Caco-2 (cell line): Measurements from ENCODE around the gene CREB5. TPM values are rescaled to one million over a fixed set of nuclear protein-coding genes. Genes with fewer than 3 reads are reported as not detected.

ENCODE experiments used
- BruUV-seq: library from RNA; stranded (reverse); fragments of 400-500 nt; replicated peaks from 2 replicates; lab custom pipeline; 2021; lab: Mats Ljungman, UMichigan
- CTCF ChIA-PET: fragments of 300-600 bp; sonication (Branson Sonifier 250); formaldehyde crosslinking; loops from one replicate; lab custom pipeline; 2022; ENCODE audit warnings: antibody characterized with exemption; lab: Charles Lee
- POLR2A ChIA-PET: fragments of 300-600 bp; sonication (Branson Sonifier 250); formaldehyde crosslinking; loops from one replicate; lab custom pipeline; 2022; ENCODE audit warnings: antibody characterized with exemption; lab: Charles Lee
- DNase-seq, 2 experiments: peaks; one replicate each; pipeline versions ENCODE4 v3.0.0 to v3.0.0-alpha.2; 2020 to 2022
- H3K27me3 ChIP-seq: replicated peaks from 2 replicates; pipeline ENCODE4 v1.6.0; 2011; ENCODE audit warnings: low read length; ENCODE audit not compliant: control insufficient read depth, insufficient read depth
- H3K36me3 ChIP-seq: 2 replicates; pipeline ENCODE4 v1.5.1; 2011; ENCODE audit warnings: low read length; ENCODE audit not compliant: control insufficient read depth, insufficient read depth
- H3K4me1 ChIP-seq: fragments of 250-450 bp; sonication (Bioruptor Pico); 2 replicates; pipeline ENCODE4 v1.5.1; 2020; ENCODE audit warnings: mild to moderate bottlenecking
- H3K4me3 ChIP-seq: 2 replicates; pipeline ENCODE4 v1.5.1; 2011; ENCODE audit warnings: low read depth, mild to moderate bottlenecking, control low read depth, low read length
- H3K9me3 ChIP-seq: fragments of 250-450 bp; sonication (Bioruptor Pico); 2 replicates; pipeline ENCODE4 v1.5.1; 2020; ENCODE audit warnings: mild to moderate bottlenecking, moderate library complexity
- H3K27ac Mint-ChIP-seq: one replicate; pipeline ENCODE4 v1.8.0; 2022; ENCODE audit warnings: mixed read lengths; ENCODE audit not compliant: unreplicated experiment
- H3K27me3 Mint-ChIP-seq: one replicate; pipeline ENCODE4 v1.8.0; 2022; ENCODE audit warnings: mixed read lengths; ENCODE audit not compliant: insufficient read depth, unreplicated experiment
- H3K36me3 Mint-ChIP-seq: one replicate; pipeline ENCODE4 v1.8.0; 2022; ENCODE audit warnings: mild to moderate bottlenecking, mixed read lengths; ENCODE audit not compliant: insufficient read depth, unreplicated experiment
- H3K4me1 Mint-ChIP-seq: one replicate; pipeline ENCODE4 v1.8.0; 2022; ENCODE audit warnings: low read depth, mixed read lengths; ENCODE audit not compliant: unreplicated experiment
- H3K4me3 Mint-ChIP-seq: one replicate; pipeline ENCODE4 v1.8.0; 2022; ENCODE audit warnings: mild to moderate bottlenecking, moderate library complexity, mixed read lengths; ENCODE audit not compliant: unreplicated experiment
- H3K9me3 Mint-ChIP-seq: one replicate; pipeline ENCODE4 v1.8.0; 2022; ENCODE audit warnings: mixed read lengths; ENCODE audit not compliant: unreplicated experiment
- CTCF ChIP-seq, 2 experiments: fragments of 200-600 bp in 1 of 2; IDR thresholded peaks; 1 replicate in 1 of 2; 2 replicates in 1 of 2; pipeline versions ENCODE4 v1.5.1 to v1.8.0; 2011 to 2022; ENCODE audit warnings: antibody characterized with exemption in 1 of 2, control low read depth in 1 of 2, inconsistent platforms in 1 of 2, low read depth in 1 of 2, low read length in 1 of 2, mild to moderate bottlenecking in 1 of 2, moderate library complexity in 1 of 2; ENCODE audit not compliant: insufficient read depth in 1 of 2, severe bottlenecking in 1 of 2, unreplicated experiment in 1 of 2
- intact Hi-C: fragments of 100-400 bp; cut with micrococcal nuclease; formaldehyde crosslinking; loops from one replicate; pipeline ENCODE4 v1.10.0; 2022; ENCODE audit not compliant: unreplicated experiment
- total RNA-seq: library from RNA; stranded (reverse); gene quantifications from 2 replicates; pipeline ENCODE4 v1.2.3, GENCODE V29; 2022

Gene CREB5
- total RNA-seq, 1 experiment from 2014 or later = 9.1 TPM

DNA sequence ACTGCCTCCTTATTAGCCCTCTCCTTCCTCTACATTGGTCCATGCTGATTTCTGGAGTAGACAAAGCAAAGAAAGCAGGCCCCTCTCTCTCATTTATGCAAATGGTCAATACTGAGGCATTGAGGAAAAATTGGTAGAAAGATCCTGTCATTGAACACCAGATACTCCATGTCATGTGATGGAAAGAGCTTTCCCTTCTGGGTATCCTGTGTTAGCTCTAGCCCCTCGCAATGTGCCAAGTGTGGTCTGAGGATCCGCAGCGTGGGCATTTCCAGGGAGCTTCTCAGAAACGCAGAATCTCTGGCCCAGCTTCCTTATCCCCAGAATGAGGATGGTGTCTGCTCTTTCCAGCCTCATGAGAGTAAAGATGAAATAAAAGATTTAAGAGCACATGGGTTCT lies 159.1 kb downstream of the CREB5 start:
- POLR2A ChIA-PET = no interaction called here
- H3K4me1 ChIP-seq = 0 out of 2 replicates have a peak, but pooled peaks cover 4% of the 10 kb centered on the region
- intact Hi-C loops = no loop called here
- H3K4me3 ChIP-seq = no peak overlapping the region
- no peaks in the 10 kb centered on the region for H3K9me3 ChIP-seq
- no peaks in the 10 kb centered on the region for H3K27me3 ChIP-seq
- peaks cover 12% of the 10 kb centered on the region for H3K4me1 Mint-ChIP-seq
- TF ChIP-seq CTCF (IDR thresholded peaks at IDR 0.05; ENCODE audit: insufficient read depth in 1 of 2, low read depth in 1 of 2, low read length in 1 of 2, severe bottlenecking in 1 of 2, unreplicated experiment in 1 of 2) = no peak
- CTCF ChIA-PET = no interaction called here
- BruUV-seq = no TSS peak
- H3K36me3 Mint-ChIP-seq = no peaks in the 10 kb centered on the region
- no peak overlapping the region for H3K27ac Mint-ChIP-seq
- no peaks in the 10 kb centered on the region for H3K27me3 Mint-ChIP-seq
- H3K9me3 Mint-ChIP-seq = peaks cover 6% of the 10 kb centered on the region
- H3K36me3 ChIP-seq = no peaks in the 10 kb centered on the region
- no peak for DNase-seq
- H3K4me3 Mint-ChIP-seq = no peak overlapping the region

GRCh38 chr7:28572321-28573058 lies 160.2 kb downstream of the CREB5 start:
- DNase-seq = no peak
- Mint-ChIP-seq H3K36me3 (no peaks in the 10 kb centered on the region), H3K27ac (no peak overlapping the region), H3K27me3 (no peaks in the 10 kb centered on the region), H3K4me1 (peaks cover 12% of the 10 kb centered on the region), H3K9me3 (peaks cover 6% of the 10 kb centered on the region), H3K4me3 (no peak overlapping the region)
- CTCF ChIA-PET = interaction anchor here (0.5 kb wide), 1 partner anchor 38 kb away, joined by 3 read pairs; no protein-coding TSS in a partner anchor
- TF ChIP-seq CTCF (IDR thresholded peaks at IDR 0.05; ENCODE audit: insufficient read depth in 1 of 2, low read depth in 1 of 2, low read length in 1 of 2, severe bottlenecking in 1 of 2, unreplicated experiment in 1 of 2) = no peak
- Histone ChIP-seq H3K27me3 (no peaks in the 10 kb centered on the region), H3K36me3 (no peaks in the 10 kb centered on the region), H3K9me3 (no peaks in the 10 kb centered on the region), H3K4me1 (0 out of 2 replicates have a peak, but pooled peaks cover 4% of the 10 kb centered on the region), H3K4me3 (no peak overlapping the region)
- no TSS peak for BruUV-seq
- POLR2A ChIA-PET = no interaction called here
- intact Hi-C loops = no loop called here

GRCh38 chr7:28573059-28573553 lies 160.8 kb downstream of the CREB5 start:
- intact Hi-C loops = no loop called here
- TF ChIP-seq CTCF (IDR thresholded peaks at IDR 0.05; ENCODE audit: insufficient read depth in 1 of 2, low read depth in 1 of 2, low read length in 1 of 2, severe bottlenecking in 1 of 2, unreplicated experiment in 1 of 2) = no peak
- DNase-seq = no peak
- Mint-ChIP-seq H3K36me3 (no peaks in the 10 kb centered on the region), H3K4me1 (peaks cover 12% of the 10 kb centered on the region), H3K27ac (no peak overlapping the region), H3K9me3 (peaks cover 6% of the 10 kb centered on the region), H3K27me3 (no peaks in the 10 kb centered on the region), H3K4me3 (no peak overlapping the region)
- Histone ChIP-seq H3K9me3 (no peaks in the 10 kb centered on the region), H3K36me3 (no peaks in the 10 kb centered on the region), H3K4me3 (no peak overlapping the region), H3K27me3 (no peaks in the 10 kb centered on the region), H3K4me1 (0 out of 2 replicates have a peak, but pooled peaks cover 4% of the 10 kb centered on the region)
- no TSS peak for BruUV-seq
- ChIA-PET CTCF (no interaction called here), POLR2A (no interaction called here)
